OCI-LY3 (cell line): ENCODE data around the gene OR51G1.
"Not testable (repeated sequence)": the region's sequence is repeated elsewhere in the genome, so short reads cannot be mapped to it uniquely, and the experiment has no call there.

Experiments used
- H2AFZ ChIP-seq: fragments of 200-600, 300-600 bp; shearing (Covaris generic); 2 replicates; pipeline ENCODE4 v1.6.0; 2014; ENCODE audit warnings: antibody characterized with exemption, low read depth, low read length
- H3K27ac ChIP-seq: fragments of 200-600, 300-600 bp; sonication (generic); 2 replicates; pipeline ENCODE4 v1.5.1; 2014; ENCODE audit warnings: mild to moderate bottlenecking, low read length, moderate library complexity, mixed read lengths
- H3K27me3 ChIP-seq: fragments of 200-600, 300-600 bp; sonication (generic); 2 replicates; pipeline ENCODE4 v1.6.1; 2014; ENCODE audit warnings: low read depth, low read length, mixed read lengths
- H3K36me3 ChIP-seq: fragments of 200-600, 300-600 bp; sonication (generic); replicated peaks from 2 replicates; pipeline ENCODE3; 2014; ENCODE audit warnings: low read depth, low read length, mixed read lengths
- H3K4me1 ChIP-seq: fragments of 300-600, 200-600 bp; sonication (generic); 2 replicates; pipeline ENCODE4 v1.6.1; 2014; ENCODE audit warnings: low read length, mixed read lengths
- H3K4me2 ChIP-seq: fragments of 200-600, 300-600 bp; sonication (generic); 2 replicates; pipeline ENCODE4 v1.6.1; 2014; ENCODE audit warnings: low read length, mixed read lengths
- H3K4me3 ChIP-seq: fragments of 300-600, 200-600 bp; sonication (generic); 2 replicates; pipeline ENCODE4 v1.5.1; 2014; ENCODE audit warnings: antibody characterized with exemption, mild to moderate bottlenecking, low read length, moderate library complexity
- H3K79me2 ChIP-seq: fragments of 300-600, 200-600 bp; shearing (Covaris generic); 2 replicates; pipeline ENCODE4 v1.6.1; 2014; ENCODE audit warnings: mild to moderate bottlenecking, low read length, mixed read lengths
- H3K9ac ChIP-seq: fragments of 300-600, 200-600 bp; shearing (Covaris generic); 2 replicates; pipeline ENCODE4 v1.6.0; 2014; ENCODE audit warnings: mild to moderate bottlenecking, low read length, moderate library complexity
- H3K9me3 ChIP-seq: fragments of 200-600, 300-600 bp; shearing (Covaris generic); 2 replicates; pipeline ENCODE4 v1.6.1; 2014; ENCODE audit warnings: low read length, mixed read lengths; ENCODE audit not compliant: insufficient read depth
- H4K20me1 ChIP-seq: fragments of 200-600, 300-600 bp; sonication (generic); 2 replicates; pipeline ENCODE4 v1.6.1; 2016; ENCODE audit warnings: low read length, mixed read lengths; ENCODE audit not compliant: insufficient read depth
- EZH2phosphoT487 ChIP-seq: fragments of 200-600 bp; shearing (Covaris generic); IDR thresholded peaks from 2 replicates; pipeline ENCODE4 v1.6.1; 2018; ENCODE audit warnings: antibody characterized with exemption, mixed run types, low read depth
- TF ChIP-seq, protein P1 (sequence below): fragments of 200-600, 300-600 bp; sonication (generic); IDR thresholded peaks from 2 replicates; pipeline ENCODE4 v1.5.1; 2014; ENCODE audit warnings: antibody characterized with exemption, low read length, low read depth

Gene OR51G1, protein sequence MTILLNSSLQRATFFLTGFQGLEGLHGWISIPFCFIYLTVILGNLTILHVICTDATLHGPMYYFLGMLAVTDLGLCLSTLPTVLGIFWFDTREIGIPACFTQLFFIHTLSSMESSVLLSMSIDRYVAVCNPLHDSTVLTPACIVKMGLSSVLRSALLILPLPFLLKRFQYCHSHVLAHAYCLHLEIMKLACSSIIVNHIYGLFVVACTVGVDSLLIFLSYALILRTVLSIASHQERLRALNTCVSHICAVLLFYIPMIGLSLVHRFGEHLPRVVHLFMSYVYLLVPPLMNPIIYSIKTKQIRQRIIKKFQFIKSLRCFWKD

GRCh38 chr11:4924239-4924638 is at the start of gene OR51G1:
TSS of gene OR51G1 (minus strand) at chr11:4924339. CDS start at chr11:4924339, 0 bp downstream.
- H3K27me3 ChIP-seq, result no peaks in the 10 kb centered on the region
- no peak within 1 kb of the TSS for H2AFZ ChIP-seq
- no peak within 1 kb of the TSS for H3K4me2 ChIP-seq
- no peaks in the 10 kb centered on the region for H3K9me3 ChIP-seq
- H3K27ac ChIP-seq, result no peak within 1 kb of the TSS
- H3K4me1 ChIP-seq, result no peaks in the 10 kb centered on the region
- no peak within 1 kb of the TSS for H3K9ac ChIP-seq
- H4K20me1 ChIP-seq, result no peaks in the 10 kb centered on the region
- H3K36me3 ChIP-seq, result no peaks in the 10 kb centered on the region
- H3K79me2 ChIP-seq, result no peaks in the 10 kb centered on the region
- H3K4me3 ChIP-seq, result no peak within 1 kb of the TSS
- no peak for TF ChIP-seq EZH2phosphoT487
- TF ChIP-seq, protein P1, sequence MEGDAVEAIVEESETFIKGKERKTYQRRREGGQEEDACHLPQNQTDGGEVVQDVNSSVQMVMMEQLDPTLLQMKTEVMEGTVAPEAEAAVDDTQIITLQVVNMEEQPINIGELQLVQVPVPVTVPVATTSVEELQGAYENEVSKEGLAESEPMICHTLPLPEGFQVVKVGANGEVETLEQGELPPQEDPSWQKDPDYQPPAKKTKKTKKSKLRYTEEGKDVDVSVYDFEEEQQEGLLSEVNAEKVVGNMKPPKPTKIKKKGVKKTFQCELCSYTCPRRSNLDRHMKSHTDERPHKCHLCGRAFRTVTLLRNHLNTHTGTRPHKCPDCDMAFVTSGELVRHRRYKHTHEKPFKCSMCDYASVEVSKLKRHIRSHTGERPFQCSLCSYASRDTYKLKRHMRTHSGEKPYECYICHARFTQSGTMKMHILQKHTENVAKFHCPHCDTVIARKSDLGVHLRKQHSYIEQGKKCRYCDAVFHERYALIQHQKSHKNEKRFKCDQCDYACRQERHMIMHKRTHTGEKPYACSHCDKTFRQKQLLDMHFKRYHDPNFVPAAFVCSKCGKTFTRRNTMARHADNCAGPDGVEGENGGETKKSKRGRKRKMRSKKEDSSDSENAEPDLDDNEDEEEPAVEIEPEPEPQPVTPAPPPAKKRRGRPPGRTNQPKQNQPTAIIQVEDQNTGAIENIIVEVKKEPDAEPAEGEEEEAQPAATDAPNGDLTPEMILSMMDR, result no peak

DNA sequence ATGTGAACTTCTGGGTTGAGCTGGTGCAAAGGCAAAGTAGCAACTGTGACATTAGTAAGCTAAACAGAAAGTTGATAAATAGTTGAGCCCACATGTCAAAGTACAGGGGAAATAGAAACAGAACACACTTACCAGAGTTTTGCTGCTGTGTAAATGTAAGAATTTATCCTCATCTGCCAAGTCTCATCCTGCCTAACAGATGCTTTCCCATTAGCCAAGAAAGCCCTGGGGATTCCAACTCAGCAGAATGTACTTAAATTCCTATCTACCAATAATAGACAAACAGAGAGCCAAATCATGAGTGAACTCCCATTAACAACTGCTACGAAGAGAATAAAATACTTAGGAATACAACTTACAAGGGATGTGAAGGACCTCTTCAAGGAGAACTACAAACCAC is 38.7 kb upstream of the OR51G1 start:
- Histone ChIP-seq H3K9me3 (no peaks in the 10 kb centered on the region), H3K27ac (no peak overlapping the region), H4K20me1 (no peaks in the 10 kb centered on the region), H3K4me3 (no peak overlapping the region), H3K36me3 (no peaks in the 10 kb centered on the region), H3K79me2 (no peaks in the 10 kb centered on the region), H3K4me2 (no peak overlapping the region), H3K4me1 (peaks cover 6% of the 10 kb centered on the region; the same call in 1 of the 2 replicates), H3K9ac (no peak overlapping the region), H2AFZ (no peak overlapping the region), H3K27me3 (no peaks in the 10 kb centered on the region)
- TF ChIP-seq, protein P1, result no peak
- no peak for TF ChIP-seq EZH2phosphoT487

GRCh38 chr11:4960877-4961276 is 36.7 kb upstream of the OR51G1 start:
- Histone ChIP-seq H3K4me1 (peaks cover 6% of the 10 kb centered on the region; the same call in 1 of the 2 replicates), H3K27ac (no peak overlapping the region), H3K27me3 (no peaks in the 10 kb centered on the region), H3K4me3 (no peak overlapping the region), H3K4me2 (0 out of 2 replicates have a peak overlapping the region, but pooled peaks have one; percentile 12), H3K36me3 (no peaks in the 10 kb centered on the region), H3K9me3 (no peaks in the 10 kb centered on the region), H2AFZ (no peak overlapping the region), H3K79me2 (no peaks in the 10 kb centered on the region), H3K9ac (no peak overlapping the region), H4K20me1 (no peaks in the 10 kb centered on the region)
- TF ChIP-seq EZH2phosphoT487, result no peak
- TF ChIP-seq, protein P1, result no peak

GRCh38 chr11:4957396-4957795 is 33.3 kb upstream of the OR51G1 start:
- H3K4me2 ChIP-seq, result no peak overlapping the region
- H3K9me3 ChIP-seq, result no peaks in the 10 kb centered on the region
- peaks cover 6% of the 10 kb centered on the region; the same call in 1 of the 2 replicates for H3K4me1 ChIP-seq
- H3K36me3 ChIP-seq, result no peaks in the 10 kb centered on the region
- no peaks in the 10 kb centered on the region for H3K27me3 ChIP-seq
- TF ChIP-seq EZH2phosphoT487, result no peak
- TF ChIP-seq, protein P1, result no peak
- no peaks in the 10 kb centered on the region for H3K79me2 ChIP-seq
- H3K9ac ChIP-seq, result no peak overlapping the region
- no peak overlapping the region for H3K4me3 ChIP-seq
- H4K20me1 ChIP-seq, result no peaks in the 10 kb centered on the region
- no peak overlapping the region for H3K27ac ChIP-seq
- H2AFZ ChIP-seq, result no peak overlapping the region

DNA sequence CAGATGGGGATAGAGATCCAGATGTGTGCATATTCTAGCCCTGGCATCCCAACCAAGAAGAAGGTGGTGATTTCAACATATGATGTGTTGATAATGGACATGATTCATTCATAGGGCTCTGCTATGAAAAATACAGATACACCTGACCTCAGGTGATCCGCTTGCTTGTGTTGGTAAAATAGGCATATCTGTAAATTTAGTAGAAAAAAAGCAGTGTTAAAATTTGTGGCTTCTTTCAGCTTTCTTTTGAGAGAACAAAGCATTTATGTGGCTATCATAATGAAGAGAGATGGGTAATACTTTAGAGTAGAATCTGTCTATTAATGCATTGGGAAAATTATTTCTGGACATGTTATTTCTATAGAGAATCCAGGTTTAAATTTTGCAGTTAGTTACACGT is 31.5 kb upstream of the OR51G1 start, which contains the start of gene OR51A2:
TSS of gene OR51A2 (minus strand) at position 101 of the 400 bp plus-strand sequence. CDS start at position 101, 0 bp downstream.
- H3K4me3 ChIP-seq, H4K20me1 ChIP-seq, H3K79me2 ChIP-seq, H3K27me3 ChIP-seq, H3K9ac ChIP-seq, H2AFZ ChIP-seq, H3K4me1 ChIP-seq, H3K36me3 ChIP-seq, H3K4me2 ChIP-seq, H3K9me3 ChIP-seq, H3K27ac ChIP-seq: not testable (repeated sequence)
